ENCODE results near the gene MMP21.

The MMP21 gene

DNA sequence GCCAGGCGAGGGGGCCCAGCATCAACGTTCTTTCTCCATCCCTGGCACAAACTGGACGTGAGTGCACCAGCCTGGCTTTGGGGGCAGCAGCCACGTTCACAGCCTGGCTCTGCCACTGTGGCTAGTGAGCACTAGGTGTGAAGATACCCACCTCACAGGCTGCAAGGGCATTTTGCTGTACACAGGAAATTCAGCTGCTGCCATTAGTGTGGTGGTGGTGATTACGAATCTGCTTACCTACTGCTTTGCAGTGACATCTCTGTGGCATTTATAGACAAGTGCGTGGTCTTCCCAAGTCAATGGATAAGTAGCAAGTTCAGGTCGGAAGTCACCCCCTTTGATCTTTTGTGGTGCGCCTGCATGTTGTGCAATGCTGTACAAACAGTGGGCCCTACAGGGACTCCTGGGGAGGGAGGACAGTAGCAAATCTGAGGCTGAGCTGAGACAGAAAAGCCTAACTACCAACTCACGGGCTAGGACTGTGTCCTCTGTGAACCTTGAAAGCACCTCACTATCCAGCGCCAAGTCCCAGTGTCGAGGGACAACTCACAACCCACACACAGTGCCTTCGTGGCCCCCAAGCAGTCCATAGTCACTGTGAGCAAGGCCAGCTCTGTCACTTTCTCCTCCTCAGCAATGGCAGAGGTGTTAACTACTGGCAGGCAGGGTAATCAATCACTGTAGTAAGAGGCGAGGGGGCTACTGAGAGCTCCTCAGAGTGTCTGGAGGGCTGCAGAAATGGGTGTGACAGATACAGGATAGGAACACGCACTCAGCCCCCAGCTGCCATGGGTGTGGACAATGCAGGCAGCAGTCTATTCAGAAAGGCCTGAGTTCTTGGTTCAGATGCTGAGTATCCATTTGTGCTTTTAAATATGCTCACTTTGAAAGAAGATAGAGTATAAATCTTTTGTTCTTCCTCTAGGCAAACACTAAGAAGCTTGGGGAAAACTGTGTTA lies 17.0 kb upstream of the MMP21 start:
- DNase-seq, result no peak

GRCh38 chr10:125788156-125789034 lies 12.8 kb upstream of the MMP21 start:
- DNase-seq, result no peak

GRCh38 chr10:125785791-125786190 lies 10.2 kb upstream of the MMP21 start:
- DNase-seq, result no peak

- no peak for DNase-seq
Observed at GRCh38 chr10:125783957-125784356, 8.3 kb upstream of the MMP21 start.

DNA sequence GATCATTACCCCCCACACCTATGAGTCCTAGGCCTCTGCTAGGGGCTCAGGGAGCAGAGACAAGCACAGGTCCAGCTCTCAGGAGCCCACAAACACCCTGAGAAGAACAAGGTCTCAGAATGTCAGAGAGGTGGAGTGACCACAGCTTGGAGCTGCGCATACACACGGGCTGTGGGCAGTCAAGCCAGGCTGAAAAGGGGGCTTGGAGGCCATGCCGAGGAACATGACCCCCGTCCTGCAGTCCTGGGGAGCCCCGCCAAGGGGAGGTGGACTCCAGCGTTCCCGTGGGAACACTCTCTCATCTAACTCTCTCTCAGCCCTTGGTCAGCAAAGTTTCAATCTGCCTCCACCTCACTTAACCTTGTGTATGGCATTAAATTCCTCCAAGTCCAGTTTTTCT lies 7.8 kb upstream of the MMP21 start:
- DNase-seq, result no peak

- DNase-seq, result no peak
Observed at GRCh38 chr10:125782616-125783015, 7.0 kb upstream of the MMP21 start.

GRCh38 chr10:125782054-125782453 lies 6.4 kb upstream of the MMP21 start:
- DNase-seq, result no peak

GRCh38 chr10:125781374-125781773 lies 5.8 kb upstream of the MMP21 start:
- DNase-seq, result no peak

DNA sequence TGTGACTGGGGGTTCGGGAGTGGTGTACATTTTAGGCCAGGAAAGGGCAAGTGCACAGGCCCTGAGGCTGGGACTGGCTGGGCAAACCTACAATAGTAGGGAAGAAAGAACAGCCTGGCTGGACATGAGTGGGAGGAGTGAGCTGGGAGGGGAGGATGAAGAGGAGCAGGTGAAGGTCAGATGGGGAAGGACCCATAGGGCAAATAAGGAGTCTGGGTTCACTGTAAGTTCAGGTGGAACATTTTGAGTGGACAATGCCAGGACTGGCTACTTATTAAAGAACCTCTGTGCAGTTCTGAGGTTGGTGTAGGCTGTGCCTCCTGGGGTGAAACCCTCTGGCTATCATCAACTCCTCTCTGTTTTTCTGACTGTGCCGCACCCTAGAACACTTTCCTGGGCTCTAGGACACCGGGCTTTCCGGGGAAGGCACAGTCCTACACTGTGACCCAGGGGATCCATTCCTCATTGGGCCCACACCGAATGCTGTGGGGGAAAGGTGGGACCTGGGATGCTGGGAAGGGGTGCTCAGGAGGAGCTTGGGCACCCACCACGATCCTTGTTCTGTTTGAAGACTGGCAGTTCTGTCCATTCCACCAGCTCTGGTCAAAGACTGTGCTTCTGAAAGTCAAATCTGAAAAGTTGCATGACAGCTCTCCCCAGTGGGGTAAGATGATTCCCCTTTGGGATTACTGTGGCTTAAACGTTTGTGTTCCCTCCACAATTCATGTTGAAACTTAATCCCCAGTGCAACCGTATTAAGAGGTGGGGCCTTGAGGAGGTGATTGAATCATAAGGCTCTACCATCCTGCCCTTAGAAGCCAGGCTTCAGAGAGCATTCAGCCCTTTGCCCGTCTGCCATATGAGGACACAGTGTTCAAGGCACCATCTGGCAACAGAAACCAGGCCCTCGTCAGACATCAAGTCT lies 4.0 kb upstream of the MMP21 start:
- DNase-seq, result no peak

GRCh38 chr10:125778556-125778955 lies 2.9 kb upstream of the MMP21 start:
- no peak for DNase-seq

- no peak for DNase-seq
Observed at GRCh38 chr10:125777806-125778205, 2.2 kb upstream of the MMP21 start.

DNA sequence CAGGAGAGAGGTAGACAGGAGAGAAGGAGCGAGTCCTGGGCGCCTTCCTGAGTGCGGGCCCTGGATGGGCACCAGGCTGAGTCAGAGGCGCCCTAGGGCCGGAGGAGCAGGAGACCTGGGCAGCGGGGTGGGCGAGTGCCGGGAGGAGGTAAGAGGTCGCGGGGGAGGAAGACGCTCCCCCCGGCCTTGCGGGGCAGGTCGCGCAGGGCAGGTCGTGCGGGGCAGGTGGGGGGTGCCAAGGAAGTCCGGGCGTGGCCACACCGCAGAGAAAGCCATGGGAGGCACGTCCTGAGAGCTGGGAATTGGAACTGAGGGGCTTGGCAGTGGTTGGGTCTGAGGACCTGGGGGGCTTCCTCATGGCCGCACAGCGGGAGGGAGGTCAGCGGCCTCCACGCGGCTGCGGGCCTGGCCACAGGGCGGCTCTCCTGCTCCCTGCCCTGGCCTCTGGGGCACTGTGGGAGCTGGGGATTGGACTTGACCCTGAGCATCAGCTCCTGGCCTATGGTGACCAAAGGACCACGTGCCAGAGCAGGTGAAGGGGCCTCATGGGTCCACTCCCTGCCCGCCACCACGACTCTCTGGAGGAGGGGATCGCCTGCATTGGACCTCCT lies 935 bp downstream of the MMP21 start:
- no peak for DNase-seq

DNA sequence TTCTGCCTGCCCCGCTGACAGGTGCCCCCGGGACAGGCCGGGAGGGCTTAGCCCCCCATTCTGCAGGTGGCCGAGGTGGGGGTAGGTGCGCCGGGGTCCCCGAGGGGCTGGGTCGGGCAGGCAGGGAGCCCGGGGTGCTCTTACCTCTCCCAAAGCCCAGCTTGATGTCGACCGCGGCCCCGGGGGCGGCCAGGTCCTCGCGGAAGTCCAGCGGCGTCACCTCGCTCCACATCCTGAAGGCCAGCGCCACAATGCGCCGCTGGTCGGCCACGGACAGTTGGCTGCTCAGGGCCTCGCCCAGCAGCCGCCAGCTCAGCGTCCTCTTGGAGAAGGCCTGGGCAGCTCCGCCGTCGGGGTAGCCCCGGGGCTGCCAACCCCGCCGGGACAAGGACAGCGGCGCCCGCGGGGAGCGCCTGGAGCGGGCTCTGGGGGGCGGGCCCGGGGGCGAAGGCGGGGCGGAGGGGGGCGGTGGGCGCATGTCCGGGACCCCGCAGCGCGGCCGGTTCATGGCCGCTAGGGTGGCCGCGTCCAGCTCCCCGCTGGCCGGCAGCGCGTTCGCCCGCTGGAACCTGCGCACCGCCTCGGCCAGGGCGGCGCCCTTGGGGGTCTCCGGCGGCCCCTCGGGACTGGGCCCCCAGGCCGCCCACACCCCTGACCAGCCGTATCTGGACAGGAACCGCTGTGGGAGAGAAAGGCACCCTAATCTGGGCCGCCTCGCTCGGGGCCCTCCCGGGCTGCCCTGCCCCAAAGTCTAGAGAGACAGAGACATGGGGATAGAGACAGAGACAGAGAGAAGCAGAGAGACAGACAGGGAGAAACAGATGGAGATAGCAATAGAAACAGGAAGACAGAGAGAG lies 1.7 kb downstream of the MMP21 start:
- DNase-seq, result no peak

GRCh38 chr10:125772864-125773180 lies 2.8 kb downstream of the MMP21 start:
- no peak for DNase-seq

DNA sequence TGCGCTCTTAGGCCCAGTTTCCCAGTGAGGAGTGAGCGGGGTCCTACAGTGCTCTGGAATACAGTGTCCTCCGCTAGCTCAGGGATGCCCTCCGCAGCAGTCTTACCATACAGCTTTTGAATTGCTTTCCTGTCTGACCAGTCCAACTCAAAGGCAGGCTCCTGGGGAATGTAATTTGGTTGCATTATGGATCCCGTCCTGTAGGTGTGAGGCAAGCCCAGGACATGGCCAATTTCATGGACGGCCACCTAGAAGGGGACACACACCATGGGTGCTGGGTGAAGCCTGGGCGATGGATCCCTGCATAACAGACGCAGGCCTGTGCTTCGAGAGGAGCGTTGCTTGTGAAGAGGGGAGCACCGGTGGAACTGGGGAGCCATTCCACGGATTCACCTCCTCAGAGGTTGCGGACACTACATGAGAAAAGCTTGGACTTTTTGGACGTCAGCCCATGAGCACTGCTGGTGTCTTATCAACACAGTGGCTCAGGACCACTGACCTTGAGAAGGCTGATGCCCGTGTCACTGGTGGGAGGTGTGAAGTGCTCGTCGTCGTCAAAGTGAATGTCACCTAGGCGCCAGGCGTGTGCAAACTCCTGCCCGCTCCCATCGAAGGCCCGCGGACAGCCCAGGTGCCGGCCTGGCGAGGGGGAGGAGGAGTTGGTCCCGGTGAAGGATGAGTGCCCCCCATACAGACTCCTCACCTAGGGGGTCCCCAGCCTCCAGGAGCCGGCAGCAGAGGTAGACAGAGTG lies 3.3 kb downstream of the MMP21 start:
- DNase-seq, result no peak

GRCh38 chr10:125770844-125771243 lies 4.8 kb downstream of the MMP21 start:
- DNase-seq, result no peak

GRCh38 chr10:125769175-125769574 lies 6.4 kb downstream of the MMP21 start:
- no peak for DNase-seq

GRCh38 chr10:125768219-125768855 lies 7.3 kb downstream of the MMP21 start:
- no peak for DNase-seq

DNA sequence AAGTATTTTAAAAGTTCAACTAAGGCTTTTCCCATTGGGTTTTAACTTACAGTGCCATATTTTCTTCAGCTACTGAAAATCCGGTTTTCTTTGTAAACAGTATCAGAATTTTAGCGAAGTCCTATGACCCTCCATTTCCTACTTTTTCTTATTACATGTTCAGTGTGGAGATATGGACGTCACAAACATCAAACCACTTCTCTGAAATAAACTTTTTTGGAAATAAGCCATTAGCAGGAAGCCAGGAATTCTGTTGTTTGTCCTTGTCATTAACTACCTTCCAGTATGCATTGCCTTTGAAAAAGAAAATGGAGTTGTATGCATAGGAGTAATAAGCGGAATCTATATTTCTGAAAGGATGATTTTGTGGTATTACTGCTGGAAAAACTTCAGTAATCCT lies 9.1 kb downstream of the MMP21 start:
- no peak for DNase-seq

- DNase-seq, result no peak
Observed at GRCh38 chr10:125765835-125766234, 9.8 kb downstream of the MMP21 start.

Data from GF-D8 (cell line).